Endothelial cell of umbilical vein (primary cell): ENCODE data around the gene HADH. TPM values are rescaled to one million over a fixed set of nuclear protein-coding genes. Genes with fewer than 3 reads are reported as not detected.

Source experiments
- BruUV-seq: library from RNA; stranded (reverse); fragments of 400-500 nt; replicated peaks from 2 replicates; lab custom pipeline; 2021; lab: Mats Ljungman, UMichigan
- CTCF ChIA-PET: fragments of 300-600, 350-600 bp; sonication (Branson Sonifier 250); formaldehyde crosslinking; loops from one replicate; lab custom pipeline; 2021; ENCODE audit warnings: antibody characterized with exemption, inconsistent platforms; lab: Charles Lee
- POLR2A ChIA-PET: fragments of 300-600, 350-600 bp; sonication (Branson Sonifier 250); formaldehyde crosslinking; loops from one replicate; lab custom pipeline; 2021; ENCODE audit warnings: antibody characterized with exemption, inconsistent platforms; lab: Charles Lee
- DNase-seq: peaks from one replicate; pipeline ENCODE4 v3.0.0-alpha.2; 2011; ENCODE audit warnings: low read depth, low spot score
- FAIRE-seq: peaks from 2 replicates; lab custom pipeline; 2011; peaks lifted over from hg19 to GRCh38; lab: Jason Lieb, UNC
- H2AFZ ChIP-seq: 2 replicates; pipeline ENCODE4 v1.6.0; 2012; ENCODE audit warnings: low read depth, low read length, control low read depth, inconsistent platforms
- H3K27ac ChIP-seq: 2 replicates; pipeline ENCODE4 v1.5.1; 2011; ENCODE audit warnings: low read depth, mild to moderate bottlenecking, control low read depth, low read length, moderate library complexity; ENCODE audit not compliant: insufficient read depth
- H3K27me3 ChIP-seq, 2 experiments: 2 replicates each; pipeline versions ENCODE4 v1.6.0 to v1.6.1; 2011; ENCODE audit warnings: low read length in 2 of 2, mixed read lengths in 1 of 2; ENCODE audit not compliant: control insufficient read depth in 2 of 2, insufficient read depth in 2 of 2
- H3K36me3 ChIP-seq, 2 experiments: 2 replicates in 1 of 2; 3 replicates in 1 of 2; pipeline ENCODE4 v1.5.1; 2011; ENCODE audit warnings: low read length in 2 of 2, mild to moderate bottlenecking in 1 of 2, moderate library complexity in 1 of 2; ENCODE audit not compliant: control insufficient read depth in 2 of 2, insufficient read depth in 2 of 2; ENCODE audit errors: extremely low read depth in 1 of 2
- H3K4me1 ChIP-seq: 3 replicates; pipeline ENCODE4 v1.5.1; 2011; ENCODE audit warnings: mild to moderate bottlenecking, low read length; ENCODE audit not compliant: control insufficient read depth, insufficient read depth; ENCODE audit errors: extremely low read depth
- H3K4me2 ChIP-seq: 2 replicates; pipeline ENCODE4 v1.6.1; 2011; ENCODE audit warnings: low read length, control low read depth, mixed read lengths; ENCODE audit not compliant: insufficient read depth
- H3K4me3 ChIP-seq, 3 experiments: fragments of 200-600 bp in 1 of 3; sonication (generic), shearing (Covaris generic) in 1 of 3; replicated peaks in 1 of 3; 2 replicates each; pipeline ENCODE4 v1.5.1; 2011 to 2016; ENCODE audit warnings: control low read depth in 3 of 3, low read length in 3 of 3, mild to moderate bottlenecking in 2 of 3, inconsistent platforms in 1 of 3, low read depth in 1 of 3, moderate library complexity in 1 of 3; ENCODE audit not compliant: insufficient read depth in 1 of 3
- H3K79me2 ChIP-seq: 2 replicates; pipeline ENCODE4 v1.6.0; 2012; ENCODE audit warnings: low read length, inconsistent platforms; ENCODE audit not compliant: control insufficient read depth, insufficient read depth
- H3K9ac ChIP-seq: replicated peaks from 2 replicates; pipeline ENCODE3; 2011; ENCODE audit warnings: low read length, control low read depth; ENCODE audit not compliant: insufficient read depth; ENCODE audit errors: extremely low read depth
- H3K9me1 ChIP-seq: replicated peaks from 3 replicates; pipeline ENCODE4 v1.6.0; 2011; ENCODE audit warnings: mild to moderate bottlenecking, low read length; ENCODE audit not compliant: control insufficient read depth, insufficient read depth; ENCODE audit errors: extremely low read depth
- H3K9me3 ChIP-seq: replicated peaks from 2 replicates; pipeline ENCODE4 v1.5.1; 2012; ENCODE audit warnings: low read length, inconsistent platforms; ENCODE audit not compliant: control insufficient read depth, insufficient read depth
- H4K20me1 ChIP-seq: replicated peaks from 2 replicates; pipeline ENCODE3; 2011; ENCODE audit warnings: mild to moderate bottlenecking, low read length; ENCODE audit not compliant: control insufficient read depth, insufficient read depth; ENCODE audit errors: extremely low read depth
- CTCF ChIP-seq, 2 donors: IDR thresholded peaks; 1 replicate in 1 of 2; 2 replicates in 1 of 2; pipeline ENCODE4 v1.5.1; 2011; ENCODE audit warnings: low read length in 2 of 2, mild to moderate bottlenecking in 2 of 2, moderate library complexity in 2 of 2, control low read depth in 1 of 2, inconsistent platforms in 1 of 2, low read depth in 1 of 2; ENCODE audit not compliant: insufficient read depth in 1 of 2; ENCODE audit errors: extremely low read depth in 1 of 2
- EZH2 ChIP-seq: IDR thresholded peaks from 2 replicates; pipeline ENCODE4 v1.6.1; 2012; ENCODE audit warnings: borderline replicate concordance, low read depth, mild to moderate bottlenecking, moderate library complexity, low read length, inconsistent platforms; ENCODE audit not compliant: severe bottlenecking
- FOS ChIP-seq: IDR thresholded peaks from 2 replicates; pipeline ENCODE4 v1.6.1; 2011; ENCODE audit warnings: mild to moderate bottlenecking, low read length, moderate library complexity, borderline replicate concordance; ENCODE audit not compliant: insufficient read depth
- GATA2 ChIP-seq: IDR thresholded peaks from 2 replicates; pipeline ENCODE4 v1.7.0; 2011; ENCODE audit warnings: low read depth, mild to moderate bottlenecking, moderate library complexity, mixed read lengths, low read length; ENCODE audit not compliant: insufficient read length, insufficient read depth
- JUN ChIP-seq: IDR thresholded peaks from 2 replicates; pipeline ENCODE4 v1.6.1; 2011; ENCODE audit warnings: borderline replicate concordance, low read depth; ENCODE audit not compliant: insufficient read length, insufficient read depth
- MAX ChIP-seq: IDR thresholded peaks from 2 replicates; pipeline ENCODE4 v1.6.1; 2011; ENCODE audit not compliant: insufficient read depth, insufficient read length
- MYC ChIP-seq: IDR thresholded peaks from one replicate; pipeline ENCODE4 v1.6.1; 2011; ENCODE audit warnings: mild to moderate bottlenecking, low read depth, low read length
- POLR2A ChIP-seq: IDR thresholded peaks from 2 replicates; pipeline ENCODE4 v1.6.1; 2012; ENCODE audit warnings: low read depth, mild to moderate bottlenecking, control low read depth, low read length
- POLR2AphosphoS5 ChIP-seq: IDR thresholded peaks from 2 replicates; pipeline ENCODE4 v1.6.1; 2012; ENCODE audit warnings: low read depth, mild to moderate bottlenecking, control low read depth, low read length, moderate library complexity; ENCODE audit not compliant: insufficient read depth
- dilution Hi-C: fragments of 300-500 bp; cut with MboI; formaldehyde crosslinking; loops from one replicate; pipeline ENCODE4 v1.15.0; 2019; ENCODE audit warnings: low sequenced_read_pairs; ENCODE audit not compliant: extremely low pct_ligation_motif_present
- intact Hi-C: fragments of 100-400 bp; cut with micrococcal nuclease; formaldehyde crosslinking; loops from one replicate; pipeline ENCODE4 v1.10.0; 2022
- polyA plus RNA-seq, 4 experiments: library from polyadenylated mRNA; depleted of rRNA in 3 of 4; stranded (reverse) in 3 of 4; unstranded in 1 of 4; fragments of >200 nt; gene quantifications; 2 replicates each; pipeline versions ENCODE4 v1.2.1 to v1.2.3, GENCODE V29; 2011 to 2012; ENCODE audit warnings: missing spikeins in 1 of 4
- total RNA-seq: library from RNA; stranded (reverse); gene quantifications from 2 replicates; pipeline ENCODE4 v1.2.3, GENCODE V29; 2021

The HADH gene
- total and polyA plus RNA-seq, 2 donors (not counting 3 experiments of a cell fraction or from before 2014, with no cell fraction given) = 19.2 to 20.3 TPM

- ChIA-PET CTCF (interaction anchor here (1.5 to 2.8 kb wide), 2 partner anchors 27 to 234 kb away, joined by 4 to 12 read pairs; no protein-coding TSS in a partner anchor), POLR2A (no interaction called here)
- DNase-seq (no peak), FAIRE-seq (no peak)
- no peaks in the 10 kb centered on the region for H3K9me3 ChIP-seq
- BruUV-seq = no TSS peak
- intact Hi-C loops (no loop called here), dilution Hi-C loops (no loop called here)
- no peaks in the 10 kb centered on the region for H4K20me1 ChIP-seq
- no peak overlapping the region for H3K9ac ChIP-seq
- H3K27me3 ChIP-seq = no peaks in the 10 kb centered on the region
- no peaks in the 10 kb centered on the region for H3K36me3 ChIP-seq
- H3K4me3 ChIP-seq = no peak overlapping the region
- no peak overlapping the region for H3K4me2 ChIP-seq
- H3K9me1 ChIP-seq = no peaks in the 10 kb centered on the region
- H2AFZ ChIP-seq = no peak overlapping the region
- TF ChIP-seq FOS (no peak), JUN (no peak), POLR2A (no peak), CTCF (IDR thresholded peaks at IDR 0.05; ENCODE audit: extremely low read depth in 1 of 2, insufficient read depth in 1 of 2, low read depth in 1 of 2, low read length in 2 of 2) (no peak), MAX (no peak), EZH2 (no peak), POLR2AphosphoS5 (no peak), MYC (no peak), GATA2 (no peak)
- peaks cover 9% of the 10 kb centered on the region for H3K79me2 ChIP-seq
- H3K27ac ChIP-seq = no peak overlapping the region
- peaks cover 6% of the 10 kb centered on the region for H3K4me1 ChIP-seq
These were observed 2.4 kb downstream of the HADH start for GRCh38 chr4:107991945-107992630.
